H9 (cell line): ENCODE data around the gene RPS4Y2. TPM values are rescaled to one million over a fixed set of nuclear protein-coding genes. Genes with fewer than 3 reads are reported as not detected.

ENCODE experiments used
- DNase-seq: peaks from one replicate; pipeline ENCODE4 v3.0.0-alpha.2; 2017
- H2AFZ ChIP-seq: one replicate; pipeline ENCODE4 v1.6.1; 2013; ENCODE audit warnings: mild to moderate bottlenecking, low read length, control low read depth, moderate library complexity
- H2AK5ac ChIP-seq: 2 replicates; pipeline ENCODE4 v1.6.1; 2013; ENCODE audit warnings: low read length, control low read depth, mixed read lengths; ENCODE audit not compliant: insufficient read length
- H2BK120ac ChIP-seq: one replicate; pipeline ENCODE4 v1.6.1; 2013; ENCODE audit warnings: low read depth, mild to moderate bottlenecking, low read length, control low read depth, inconsistent platforms; ENCODE audit not compliant: poor library complexity, severe bottlenecking
- H2BK12ac ChIP-seq: 2 replicates; pipeline ENCODE4 v1.6.1; 2013; ENCODE audit warnings: low read length, control low read depth, mixed read lengths, low read depth; ENCODE audit not compliant: insufficient read length
- H2BK15ac ChIP-seq: 2 replicates; pipeline ENCODE4 v1.6.1; 2013; ENCODE audit warnings: low read depth, low read length, control low read depth
- H2BK20ac ChIP-seq: one replicate; pipeline ENCODE4 v1.6.1; 2013; ENCODE audit warnings: low read depth, mild to moderate bottlenecking, low read length, control low read depth, inconsistent platforms; ENCODE audit not compliant: poor library complexity, severe bottlenecking
- H2BK5ac ChIP-seq: 2 replicates; pipeline ENCODE4 v1.6.1; 2013; ENCODE audit warnings: low read length, control low read depth, mixed read lengths; ENCODE audit not compliant: insufficient read length
- H3K14ac ChIP-seq: 2 replicates; pipeline ENCODE4 v1.6.1; 2013; ENCODE audit warnings: low read length, control low read depth; ENCODE audit not compliant: insufficient read depth
- H3K18ac ChIP-seq: 2 replicates; pipeline ENCODE4 v1.6.1; 2013; ENCODE audit warnings: low read depth, mild to moderate bottlenecking, mixed read lengths, low read length, control low read depth; ENCODE audit not compliant: insufficient read length
- H3K23ac ChIP-seq: 2 replicates; pipeline ENCODE4 v1.6.1; 2013; ENCODE audit warnings: low read length, control low read depth, mixed read lengths, low read depth; ENCODE audit not compliant: insufficient read length
- H3K23me2 ChIP-seq: 2 replicates; pipeline ENCODE4 v1.6.1; 2013; ENCODE audit warnings: low read depth, mild to moderate bottlenecking, mixed read lengths, low read length, control low read depth; ENCODE audit not compliant: insufficient read length, poor library complexity, severe bottlenecking
- H3K27ac ChIP-seq: 2 replicates; pipeline ENCODE4 v1.5.1; 2013; ENCODE audit warnings: low read length, control low read depth, mixed read lengths, low read depth; ENCODE audit not compliant: insufficient read length
- H3K27me3 ChIP-seq: 2 replicates; pipeline ENCODE4 v1.6.1; 2013; ENCODE audit warnings: low read length, control low read depth, inconsistent platforms; ENCODE audit not compliant: insufficient read depth
- H3K4ac ChIP-seq: 2 replicates; pipeline ENCODE4 v1.6.1; 2013; ENCODE audit warnings: low read depth, mild to moderate bottlenecking, control low read depth, inconsistent platforms, low read length, moderate library complexity
- H3K4me1 ChIP-seq: 2 replicates; pipeline ENCODE4 v1.6.1; 2013; ENCODE audit warnings: low read length, control low read depth, inconsistent platforms; ENCODE audit not compliant: insufficient read depth
- H3K4me2 ChIP-seq: 2 replicates; pipeline ENCODE4 v1.6.1; 2013; ENCODE audit warnings: low read length, control low read depth, mixed read lengths; ENCODE audit not compliant: insufficient read length, insufficient read depth
- H3K56ac ChIP-seq: 2 replicates; pipeline ENCODE4 v1.6.1; 2013; ENCODE audit warnings: low read depth, mild to moderate bottlenecking, mixed read lengths, low read length, control low read depth; ENCODE audit not compliant: insufficient read length
- H3K79me1 ChIP-seq: 2 replicates; pipeline ENCODE4 v1.6.1; 2013; ENCODE audit warnings: low read depth, mild to moderate bottlenecking, moderate library complexity, low read length, control low read depth, inconsistent platforms; ENCODE audit not compliant: insufficient read depth, poor library complexity, severe bottlenecking
- H3K79me2 ChIP-seq: 2 replicates; pipeline ENCODE4 v1.6.1; 2013; ENCODE audit warnings: low read length, control low read depth, inconsistent platforms; ENCODE audit not compliant: insufficient read depth
- H3K9ac ChIP-seq: 2 replicates; pipeline ENCODE4 v1.6.1; 2013; ENCODE audit warnings: low read length, control low read depth, mixed read lengths; ENCODE audit not compliant: insufficient read length; ENCODE audit errors: extremely low read depth
- H3K9me3 ChIP-seq: one replicate; pipeline ENCODE4 v1.6.1; 2013; ENCODE audit warnings: low read depth, low read length, inconsistent platforms; ENCODE audit not compliant: control insufficient read depth
- H3T11ph ChIP-seq: one replicate; pipeline ENCODE4 v1.6.1; 2013; ENCODE audit warnings: mild to moderate bottlenecking, low read length, control low read depth, inconsistent platforms
- H4K20me1 ChIP-seq: one replicate; pipeline ENCODE4 v1.6.1; 2013; ENCODE audit not compliant: control insufficient read depth, insufficient read length, insufficient read depth
- H4K5ac ChIP-seq: 2 replicates; pipeline ENCODE4 v1.6.1; 2013; ENCODE audit warnings: low read depth, mild to moderate bottlenecking, mixed read lengths, low read length, control low read depth; ENCODE audit not compliant: insufficient read length
- H4K8ac ChIP-seq: replicated peaks from 2 replicates; pipeline ENCODE4 v1.6.1; 2013; ENCODE audit warnings: low read length, control low read depth, mixed read lengths, low read depth; ENCODE audit not compliant: insufficient read length
- H4K91ac ChIP-seq: 2 replicates; pipeline ENCODE4 v1.6.1; 2013; ENCODE audit warnings: low read depth, mild to moderate bottlenecking, moderate library complexity, mixed read lengths, low read length, control low read depth; ENCODE audit not compliant: insufficient read length
- H3K27ac Mint-ChIP-seq, 3 experiments: 2 replicates in 2 of 3; 3 replicates in 1 of 3; pipeline ENCODE4 v1.8.0; 2020 to 2021; ENCODE audit warnings: mixed read lengths in 3 of 3, mild to moderate bottlenecking in 1 of 3, moderate library complexity in 1 of 3
- H3K27me3 Mint-ChIP-seq: 2 replicates; pipeline ENCODE4 v1.8.0; 2021; ENCODE audit warnings: low read depth, mild to moderate bottlenecking, moderate library complexity, mixed read lengths
- H3K36me3 Mint-ChIP-seq, 3 experiments: 2 replicates in 2 of 3; 3 replicates in 1 of 3; pipeline ENCODE4 v1.8.0; 2020 to 2021; ENCODE audit warnings: low read depth in 3 of 3, mixed read lengths in 3 of 3; ENCODE audit not compliant: insufficient read depth in 1 of 3
- H3K4me1 Mint-ChIP-seq, 2 experiments: 2 replicates each; pipeline ENCODE4 v1.8.0; 2020; ENCODE audit warnings: mixed read lengths in 2 of 2
- H3K4me3 Mint-ChIP-seq, 2 experiments: 2 replicates in 1 of 2; 3 replicates in 1 of 2; pipeline ENCODE4 v1.8.0; 2020 to 2021; ENCODE audit warnings: mild to moderate bottlenecking in 2 of 2, mixed read lengths in 2 of 2, moderate library complexity in 1 of 2
- H3K9me3 Mint-ChIP-seq, 2 experiments: 2 replicates in 1 of 2; 3 replicates in 1 of 2; pipeline ENCODE4 v1.8.0; 2020; ENCODE audit warnings: mild to moderate bottlenecking in 2 of 2, mixed read lengths in 2 of 2, moderate library complexity in 1 of 2
- CTCF ChIP-seq: fragments of 200-600 bp; sonication (generic); conservative IDR thresholded peaks from 3 replicates; pipeline ENCODE4 v1.8.0; 2021; ENCODE audit warnings: antibody characterized with exemption, mild to moderate bottlenecking
- WGBS: extraction: QIAGEN DNeasy Blood & Tissue Kit; methylation state at CpG from one replicate; pipeline ENCODE4 v1.1.7; 2013; ENCODE audit warnings: missing lambda C conversion rate, low lambda C conversion rate, mixed read lengths; ENCODE audit not compliant: insufficient read length; ENCODE audit errors: extremely low coverage; 5-methylcytosine and 5-hydroxymethylcytosine counted together
- total RNA-seq: library from RNA; stranded (reverse); gene quantifications from 2 replicates; pipeline ENCODE4 v1.2.1, GENCODE V29; 2021

RPS4Y2 gene
- total RNA-seq, 1 experiment from 2014 or later, result not detected

DNA sequence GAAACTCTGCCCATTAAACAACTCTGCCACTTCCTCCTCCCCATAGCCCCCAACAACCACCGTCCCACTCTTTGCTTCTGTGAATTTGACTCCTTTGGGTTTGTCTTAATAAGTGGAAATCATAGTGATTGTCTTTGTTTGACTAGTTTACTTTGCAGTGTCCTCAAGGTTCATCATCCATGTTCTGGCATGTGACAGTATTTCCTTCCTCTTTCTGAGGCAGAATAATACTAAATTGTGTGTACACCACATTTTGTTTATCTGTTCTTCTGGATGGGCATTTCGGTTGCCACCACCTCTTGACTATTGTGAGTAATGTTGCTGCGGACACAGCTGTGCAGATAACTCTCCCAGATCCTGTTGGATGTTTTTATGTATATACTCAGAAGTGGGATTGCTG is 14.8 kb downstream of the RPS4Y2 start:
- H3K27me3 Mint-ChIP-seq, result no peaks in the 10 kb centered on the region
- Histone ChIP-seq H3K27ac (no peak overlapping the region), H2BK5ac (no peak overlapping the region), H2AK5ac (no peak overlapping the region), H3K56ac (no peak overlapping the region), H3K79me1 (no peaks in the 10 kb centered on the region), H2AFZ (no peak overlapping the region), H3K9ac (no peak overlapping the region), H3K23ac (no peak overlapping the region), H3K9me3 (no peaks in the 10 kb centered on the region), H3K27me3 (no peaks in the 10 kb centered on the region), H3K4me1 (no peaks in the 10 kb centered on the region), H2BK15ac (no peak overlapping the region), H3K23me2 (no peaks in the 10 kb centered on the region), H3K18ac (no peak overlapping the region), H4K8ac (no peak overlapping the region), H3K79me2 (no peaks in the 10 kb centered on the region), H3K14ac (no peak overlapping the region), H2BK12ac (no peak overlapping the region), H2BK120ac (no peak overlapping the region), H3K4ac (no peak overlapping the region), H2BK20ac (no peak overlapping the region), H4K91ac (no peak overlapping the region), H3K4me2 (no peak overlapping the region), H3T11ph (no peak overlapping the region), H4K5ac (no peak overlapping the region), H4K20me1 (no peaks in the 10 kb centered on the region)
- no peak for DNase-seq
- H3K36me3 Mint-ChIP-seq, result no peaks in the 10 kb centered on the region
- no CpG with 5 or more reads among the region's 3 CpGs for WGBS
- H3K4me3 Mint-ChIP-seq, result no peak overlapping the region
- H3K9me3 Mint-ChIP-seq, result no peaks in the 10 kb centered on the region
- H3K27ac Mint-ChIP-seq, result no peak overlapping the region
- H3K4me1 Mint-ChIP-seq, result no peaks in the 10 kb centered on the region
- no peak for TF ChIP-seq CTCF
